ENCODE measurements around the gene ZBTB44.
"Not testable (repeated sequence)": the region's sequence is repeated elsewhere in the genome, so short reads cannot be mapped to it uniquely, and the experiment has no call there.

Gene ZBTB44

GRCh38 chr11:130199792-130200191 is 114.9 kb downstream of the ZBTB44 start:
- intact Hi-C loops (cut with micrococcal nuclease), result no loop called here
- peaks cover 37% of the 10 kb centered on the region for H3K36me3 Mint-ChIP-seq (ENCODE audit: low read depth)
- H3K9me3 Mint-ChIP-seq, result peaks cover 10% of the 10 kb centered on the region
- peaks cover 18% of the 10 kb centered on the region for H3K4me1 Mint-ChIP-seq (ENCODE audit: low read depth)
- no peaks in the 10 kb centered on the region for H3K27me3 Mint-ChIP-seq
- no peak overlapping the region for H3K4me3 Mint-ChIP-seq
- H3K27ac Mint-ChIP-seq, result no peak overlapping the region

- H3K27me3 Mint-ChIP-seq, result no peaks in the 10 kb centered on the region
- no peak overlapping the region for H3K4me3 Mint-ChIP-seq
- peaks cover 43% of the 10 kb centered on the region for H3K36me3 Mint-ChIP-seq (ENCODE audit: low read depth)
- no peak overlapping the region for H3K27ac Mint-ChIP-seq
- intact Hi-C loops (cut with micrococcal nuclease), result no loop called here
- H3K4me1 Mint-ChIP-seq (ENCODE audit: low read depth), result peaks cover 18% of the 10 kb centered on the region
- peaks cover 10% of the 10 kb centered on the region for H3K9me3 Mint-ChIP-seq
Measured at GRCh38 chr11:130198964-130199363, 115.8 kb downstream of the ZBTB44 start.

- Mint-ChIP-seq H3K9me3 (peaks cover 10% of the 10 kb centered on the region), H3K4me1 (ENCODE audit: low read depth) (peaks cover 15% of the 10 kb centered on the region), H3K36me3 (ENCODE audit: low read depth) (peaks cover 43% of the 10 kb centered on the region), H3K27ac (no peak overlapping the region), H3K4me3 (no peak overlapping the region), H3K27me3 (no peaks in the 10 kb centered on the region)
- intact Hi-C loops (cut with micrococcal nuclease), result no loop called here
Measured at GRCh38 chr11:130198292-130198691, 116.4 kb downstream of the ZBTB44 start.

- peaks cover 43% of the 10 kb centered on the region for H3K36me3 Mint-ChIP-seq (ENCODE audit: low read depth)
- peaks cover 8% of the 10 kb centered on the region for H3K4me1 Mint-ChIP-seq (ENCODE audit: low read depth)
- intact Hi-C loops (cut with micrococcal nuclease), result no loop called here
- H3K4me3 Mint-ChIP-seq, result no peak overlapping the region
- no peaks in the 10 kb centered on the region for H3K27me3 Mint-ChIP-seq
- H3K27ac Mint-ChIP-seq, result no peak overlapping the region
- peaks cover 10% of the 10 kb centered on the region for H3K9me3 Mint-ChIP-seq
Measured at GRCh38 chr11:130197386-130198035, 117.2 kb downstream of the ZBTB44 start.

GRCh38 chr11:130194241-130195023 is 120.3 kb downstream of the ZBTB44 start:
- Mint-ChIP-seq H3K4me3 (no peak overlapping the region), H3K27ac (no peak overlapping the region)

GRCh38 chr11:130193551-130193950 is 121.2 kb downstream of the ZBTB44 start:
- intact Hi-C loops (cut with micrococcal nuclease); H3K27ac Mint-ChIP-seq; H3K27me3 Mint-ChIP-seq; H3K9me3 Mint-ChIP-seq; H3K4me3 Mint-ChIP-seq: not testable (repeated sequence)
- peaks cover 19% of the 10 kb centered on the region for H3K4me1 Mint-ChIP-seq (ENCODE audit: low read depth)
- H3K36me3 Mint-ChIP-seq (ENCODE audit: low read depth), result peaks cover 16% of the 10 kb centered on the region

More at GRCh38 chr11:130194241-130195023, 120.3 kb downstream of the ZBTB44 start:
- no peaks in the 10 kb centered on the region for H3K27me3 Mint-ChIP-seq
- intact Hi-C loops (cut with micrococcal nuclease), result no loop called here
- peaks cover 16% of the 10 kb centered on the region for H3K4me1 Mint-ChIP-seq (ENCODE audit: low read depth)
- H3K9me3 Mint-ChIP-seq, result no peaks in the 10 kb centered on the region
- H3K36me3 Mint-ChIP-seq (ENCODE audit: low read depth), result peaks cover 23% of the 10 kb centered on the region

DNA sequence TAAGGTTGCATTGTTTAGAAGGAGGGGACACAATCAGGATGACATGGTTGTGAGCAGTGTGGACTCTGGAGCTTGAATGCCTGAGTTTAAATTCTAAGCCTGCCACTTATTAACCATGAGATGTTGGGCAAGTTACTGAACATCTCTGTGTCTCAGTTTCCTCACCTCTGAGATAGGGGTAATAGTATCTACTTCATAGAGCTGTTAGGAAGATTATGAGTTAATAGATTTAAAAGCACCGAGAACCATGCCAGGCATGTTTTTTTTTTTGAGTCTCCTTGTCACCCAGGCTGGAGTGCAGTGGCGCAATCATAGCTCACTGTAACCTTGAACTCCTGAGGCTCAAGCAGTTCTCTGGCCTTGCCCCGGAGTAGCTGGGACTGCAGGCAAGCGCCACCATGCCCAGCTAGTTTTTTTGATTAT is 121.9 kb downstream of the ZBTB44 start:
- Mint-ChIP-seq H3K9me3 (no peaks in the 10 kb centered on the region), H3K27ac (no peak overlapping the region), H3K27me3 (no peaks in the 10 kb centered on the region), H3K36me3 (ENCODE audit: low read depth) (peaks cover 13% of the 10 kb centered on the region), H3K4me1 (ENCODE audit: low read depth) (peaks cover 19% of the 10 kb centered on the region), H3K4me3 (no peak overlapping the region)
- intact Hi-C loops (cut with micrococcal nuclease), result no loop called here

- Mint-ChIP-seq H3K4me1 (ENCODE audit: low read depth) (peaks cover 19% of the 10 kb centered on the region), H3K9me3 (no peaks in the 10 kb centered on the region), H3K27me3 (no peaks in the 10 kb centered on the region), H3K4me3 (no peak overlapping the region), H3K36me3 (ENCODE audit: low read depth) (peaks cover 13% of the 10 kb centered on the region), H3K27ac (no peak overlapping the region)
- intact Hi-C loops (cut with micrococcal nuclease), result no loop called here
Measured at GRCh38 chr11:130191896-130192295, 122.8 kb downstream of the ZBTB44 start.

- Mint-ChIP-seq H3K27me3 (no peaks in the 10 kb centered on the region), H3K4me1 (ENCODE audit: low read depth) (peaks cover 19% of the 10 kb centered on the region), H3K36me3 (ENCODE audit: low read depth) (peaks cover 13% of the 10 kb centered on the region), H3K4me3 (peak overlapping the region; percentile 39), H3K27ac (peak overlapping the region; percentile 77), H3K9me3 (no peaks in the 10 kb centered on the region)
- intact Hi-C loops (cut with micrococcal nuclease), result no loop called here
Measured at GRCh38 chr11:130190371-130190881, 124.3 kb downstream of the ZBTB44 start.

DNA sequence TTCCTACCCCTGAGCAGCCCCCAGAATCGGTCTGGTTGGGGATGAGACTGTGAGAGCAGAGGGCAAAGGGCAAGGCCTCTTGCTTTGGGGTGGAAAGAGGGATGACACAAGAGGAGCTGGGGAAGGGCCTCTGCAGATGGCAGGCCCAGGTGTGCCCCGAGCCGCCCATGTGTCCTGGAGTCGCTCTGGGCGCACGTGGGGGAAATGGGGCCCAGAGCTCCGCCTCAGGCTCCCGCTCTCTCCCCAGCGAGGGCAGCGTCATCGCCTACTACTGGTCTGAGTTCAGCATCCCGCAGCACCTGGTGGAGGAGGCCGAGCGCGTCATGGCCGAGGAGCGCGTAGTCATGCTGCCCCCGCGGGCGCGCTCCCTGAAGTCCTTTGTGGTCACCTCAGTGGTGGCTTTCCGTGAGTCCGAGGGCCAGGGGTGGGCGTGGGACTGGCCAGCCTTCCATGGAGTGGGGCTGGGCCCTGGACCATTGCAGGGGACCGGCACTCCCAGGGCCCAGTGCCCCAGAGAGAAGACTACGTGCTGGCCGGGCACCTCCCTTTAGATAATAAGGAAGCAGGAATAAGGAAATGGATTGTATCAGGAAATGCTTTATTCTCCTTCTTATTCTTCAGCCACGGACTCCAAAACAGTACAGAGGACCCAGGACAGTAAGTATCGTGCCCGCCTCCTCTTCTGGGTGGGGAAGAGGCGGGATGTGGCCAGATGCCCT is 125.1 kb downstream of the ZBTB44 start:
- intact Hi-C loops (cut with micrococcal nuclease), result no loop called here

DNA sequence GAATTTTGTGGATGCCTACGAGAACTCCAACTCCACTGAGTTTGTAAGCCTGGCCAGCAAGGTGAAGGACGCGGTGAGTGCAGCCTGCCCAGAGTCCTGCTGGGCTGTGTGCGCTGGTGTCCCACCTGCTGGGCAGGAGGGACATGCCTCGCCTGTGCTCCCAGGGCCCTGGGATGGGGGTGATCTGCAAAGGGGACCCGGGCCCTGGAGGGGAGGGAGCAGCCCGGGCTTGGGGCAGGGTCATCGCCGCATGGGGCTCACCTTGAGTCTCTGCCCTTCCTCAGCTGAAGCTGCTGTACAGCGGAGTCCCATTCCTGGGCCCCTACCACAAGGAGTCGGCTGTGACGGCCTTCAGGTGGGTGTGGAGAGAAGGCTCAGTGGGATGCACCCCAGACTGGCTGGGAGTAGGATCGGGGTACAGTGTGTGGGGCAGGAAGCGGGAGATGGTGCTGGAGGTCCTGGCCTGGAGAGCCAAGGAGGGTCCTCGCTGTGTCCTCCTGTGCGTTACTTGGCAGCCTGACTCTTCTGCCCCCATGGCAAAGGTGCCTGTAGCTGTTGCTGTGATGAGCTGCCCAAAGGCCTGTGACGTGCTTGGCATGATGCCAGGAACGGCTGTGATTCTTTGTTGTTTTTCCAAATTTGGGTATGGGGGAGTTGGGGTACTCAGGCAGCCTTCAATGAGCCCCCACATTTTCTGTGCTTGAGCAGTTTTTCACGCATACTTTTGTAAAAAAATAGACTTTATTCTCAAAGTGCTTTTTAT is 126.0 kb downstream of the ZBTB44 start:
- intact Hi-C loops (cut with micrococcal nuclease), result no loop called here
- Mint-ChIP-seq H3K9me3 (no peaks in the 10 kb centered on the region), H3K4me3 (no peak overlapping the region), H3K27me3 (no peaks in the 10 kb centered on the region), H3K4me1 (ENCODE audit: low read depth) (peaks cover 19% of the 10 kb centered on the region), H3K27ac (peak overlapping the region; percentile 77), H3K36me3 (ENCODE audit: low read depth) (no peaks in the 10 kb centered on the region)

More for the DNA sequence above, 125.1 kb downstream of the ZBTB44 start:
- peak overlapping the region; percentile 39 for H3K4me3 Mint-ChIP-seq
- no peaks in the 10 kb centered on the region for H3K27me3 Mint-ChIP-seq
- H3K4me1 Mint-ChIP-seq (ENCODE audit: low read depth), result peaks cover 19% of the 10 kb centered on the region
- peaks cover 5% of the 10 kb centered on the region for H3K36me3 Mint-ChIP-seq (ENCODE audit: low read depth)
- H3K9me3 Mint-ChIP-seq, result no peaks in the 10 kb centered on the region
- peak overlapping the region; percentile 77 for H3K27ac Mint-ChIP-seq

DNA sequence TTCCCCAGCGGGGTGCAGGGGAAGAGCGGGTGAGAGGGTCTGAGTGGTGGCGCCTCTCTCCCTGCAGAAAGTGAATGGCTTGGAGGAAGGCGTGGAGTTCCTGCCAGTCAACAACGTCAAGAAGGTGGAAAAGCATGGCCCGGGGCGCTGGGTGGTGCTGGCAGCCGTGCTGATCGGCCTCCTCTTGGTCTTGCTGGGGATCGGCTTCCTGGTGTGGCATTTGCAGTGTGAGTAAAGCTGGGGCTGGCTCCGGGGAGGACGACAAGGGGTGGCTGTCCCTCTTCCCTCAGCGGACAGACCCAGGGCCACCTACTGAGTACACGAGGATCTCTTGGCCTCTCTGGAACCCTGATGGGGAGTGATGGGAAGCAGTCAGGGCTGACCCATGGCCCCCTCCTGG is 126.7 kb downstream of the ZBTB44 start:
- Mint-ChIP-seq H3K9me3 (no peaks in the 10 kb centered on the region), H3K36me3 (ENCODE audit: low read depth) (no peaks in the 10 kb centered on the region), H3K4me3 (no peak overlapping the region), H3K27me3 (no peaks in the 10 kb centered on the region), H3K4me1 (ENCODE audit: low read depth) (peaks cover 19% of the 10 kb centered on the region), H3K27ac (peak overlapping the region; percentile 77)
- intact Hi-C loops (cut with micrococcal nuclease), result no loop called here

GRCh38 chr11:130187096-130187495 is 127.6 kb downstream of the ZBTB44 start:
- Mint-ChIP-seq H3K9me3 (no peaks in the 10 kb centered on the region), H3K36me3 (ENCODE audit: low read depth) (no peaks in the 10 kb centered on the region), H3K4me3 (no peak overlapping the region), H3K27ac (no peak overlapping the region), H3K27me3 (no peaks in the 10 kb centered on the region), H3K4me1 (ENCODE audit: low read depth) (peaks cover 24% of the 10 kb centered on the region)
- intact Hi-C loops (cut with micrococcal nuclease), result no loop called here
